ENCODE results near the gene PI4KB. TPM values are rescaled to one million over a fixed set of nuclear protein-coding genes. Genes with fewer than 3 reads are reported as not detected.
A peak's percentile ranks its signal among the peaks of the same experiment; 100 is the strongest.

The PI4KB gene
- total and polyA plus RNA-seq, 2 of the 13 experiments (the other 11 are each of a cell fraction or from before 2014, with no cell fraction given): 19.5 to 29.3 TPM

DNA sequence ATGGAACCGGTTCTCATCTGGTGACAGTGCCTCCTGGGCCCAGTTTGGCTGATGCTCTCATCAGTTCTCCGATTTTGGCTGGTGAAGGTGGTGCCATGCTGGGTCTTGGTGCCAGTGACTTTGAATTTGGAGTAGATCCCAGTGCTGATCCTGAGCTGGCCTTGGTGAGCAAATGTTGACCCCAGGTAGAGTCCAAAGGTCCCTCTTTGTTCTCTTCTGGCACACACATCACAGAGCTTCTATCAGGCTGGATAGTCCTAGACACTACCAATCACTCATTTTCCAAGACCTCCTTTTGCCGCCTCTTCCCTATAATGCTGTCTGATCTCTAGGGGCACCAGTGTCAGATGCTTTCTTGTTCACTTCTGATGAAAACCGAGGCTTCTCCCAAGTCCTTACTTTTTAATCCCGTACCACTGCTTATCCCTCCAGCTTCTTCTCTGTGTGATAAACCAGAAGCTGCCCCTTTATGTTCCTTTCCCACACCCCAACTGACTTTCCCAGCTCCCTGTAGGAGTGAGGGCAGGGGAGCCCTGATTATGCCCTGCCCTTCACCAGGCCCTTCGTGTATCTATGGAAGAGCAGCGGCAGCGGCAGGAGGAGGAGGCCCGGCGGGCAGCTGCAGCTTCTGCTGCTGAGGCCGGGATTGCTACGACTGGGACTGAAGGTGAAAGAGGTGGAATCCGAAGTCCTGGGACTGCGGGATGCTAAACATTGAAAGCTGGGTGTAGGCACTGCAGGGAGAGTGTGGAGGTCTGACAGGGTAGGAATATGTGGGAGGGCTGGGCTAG lies 61.6 kb downstream of the PI4KB start (continued):
- TF ChIP-seq, protein P1, sequence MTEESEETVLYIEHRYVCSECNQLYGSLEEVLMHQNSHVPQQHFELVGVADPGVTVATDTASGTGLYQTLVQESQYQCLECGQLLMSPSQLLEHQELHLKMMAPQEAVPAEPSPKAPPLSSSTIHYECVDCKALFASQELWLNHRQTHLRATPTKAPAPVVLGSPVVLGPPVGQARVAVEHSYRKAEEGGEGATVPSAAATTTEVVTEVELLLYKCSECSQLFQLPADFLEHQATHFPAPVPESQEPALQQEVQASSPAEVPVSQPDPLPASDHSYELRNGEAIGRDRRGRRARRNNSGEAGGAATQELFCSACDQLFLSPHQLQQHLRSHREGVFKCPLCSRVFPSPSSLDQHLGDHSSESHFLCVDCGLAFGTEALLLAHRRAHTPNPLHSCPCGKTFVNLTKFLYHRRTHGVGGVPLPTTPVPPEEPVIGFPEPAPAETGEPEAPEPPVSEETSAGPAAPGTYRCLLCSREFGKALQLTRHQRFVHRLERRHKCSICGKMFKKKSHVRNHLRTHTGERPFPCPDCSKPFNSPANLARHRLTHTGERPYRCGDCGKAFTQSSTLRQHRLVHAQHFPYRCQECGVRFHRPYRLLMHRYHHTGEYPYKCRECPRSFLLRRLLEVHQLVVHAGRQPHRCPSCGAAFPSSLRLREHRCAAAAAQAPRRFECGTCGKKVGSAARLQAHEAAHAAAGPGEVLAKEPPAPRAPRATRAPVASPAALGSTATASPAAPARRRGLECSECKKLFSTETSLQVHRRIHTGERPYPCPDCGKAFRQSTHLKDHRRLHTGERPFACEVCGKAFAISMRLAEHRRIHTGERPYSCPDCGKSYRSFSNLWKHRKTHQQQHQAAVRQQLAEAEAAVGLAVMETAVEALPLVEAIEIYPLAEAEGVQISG (CRISPR knock-in tag; IDR thresholded peaks at IDR 0.05): no peak; the same call in 1 of the 2 replicates
- TF ChIP-seq IRF9 (CRISPR knock-in tag; IDR thresholded peaks at IDR 0.05; ENCODE audit: borderline replicate concordance) (no peak), ZNF207 (IDR thresholded peaks at IDR 0.05; ENCODE audit: borderline replicate concordance) (no peak), ZNF816 (CRISPR knock-in tag; IDR thresholded peaks at IDR 0.05; ENCODE audit: borderline replicate concordance) (no peak), KLF6 (CRISPR knock-in tag; IDR thresholded peaks at IDR 0.05) (no peak), ZNF576 (CRISPR knock-in tag; IDR thresholded peaks at IDR 0.05) (no peak), RXRA (CRISPR knock-in tag; IDR thresholded peaks at IDR 0.05) (peak; percentile 43; the same call in 1 of the 2 replicates), DMAP1 (CRISPR knock-in tag; IDR thresholded peaks at IDR 0.05) (no peak), U2AF1 (optimal IDR thresholded peaks at IDR 0.05; ENCODE audit: low read depth, low read length) (no peak), MLXIP (CRISPR knock-in tag; IDR thresholded peaks at IDR 0.05; ENCODE audit: borderline replicate concordance) (no peak), ZNF501 (CRISPR knock-in tag; IDR thresholded peaks at IDR 0.05) (0 out of 2 replicates have a peak, but pooled peaks have one; percentile 29), THAP11 (CRISPR knock-in tag; IDR thresholded peaks at IDR 0.05) (no peak), SP140L (CRISPR knock-in tag; IDR thresholded peaks at IDR 0.05; ENCODE audit: borderline replicate concordance) (no peak), TEAD3 (CRISPR knock-in tag; optimal IDR thresholded peaks at IDR 0.05; ENCODE audit: borderline replicate concordance) (peak; percentile 8), CHD4 (IDR thresholded peaks at IDR 0.05; ENCODE audit: borderline replicate concordance, low read length) (no peak)
- TF ChIP-seq, protein P2, sequence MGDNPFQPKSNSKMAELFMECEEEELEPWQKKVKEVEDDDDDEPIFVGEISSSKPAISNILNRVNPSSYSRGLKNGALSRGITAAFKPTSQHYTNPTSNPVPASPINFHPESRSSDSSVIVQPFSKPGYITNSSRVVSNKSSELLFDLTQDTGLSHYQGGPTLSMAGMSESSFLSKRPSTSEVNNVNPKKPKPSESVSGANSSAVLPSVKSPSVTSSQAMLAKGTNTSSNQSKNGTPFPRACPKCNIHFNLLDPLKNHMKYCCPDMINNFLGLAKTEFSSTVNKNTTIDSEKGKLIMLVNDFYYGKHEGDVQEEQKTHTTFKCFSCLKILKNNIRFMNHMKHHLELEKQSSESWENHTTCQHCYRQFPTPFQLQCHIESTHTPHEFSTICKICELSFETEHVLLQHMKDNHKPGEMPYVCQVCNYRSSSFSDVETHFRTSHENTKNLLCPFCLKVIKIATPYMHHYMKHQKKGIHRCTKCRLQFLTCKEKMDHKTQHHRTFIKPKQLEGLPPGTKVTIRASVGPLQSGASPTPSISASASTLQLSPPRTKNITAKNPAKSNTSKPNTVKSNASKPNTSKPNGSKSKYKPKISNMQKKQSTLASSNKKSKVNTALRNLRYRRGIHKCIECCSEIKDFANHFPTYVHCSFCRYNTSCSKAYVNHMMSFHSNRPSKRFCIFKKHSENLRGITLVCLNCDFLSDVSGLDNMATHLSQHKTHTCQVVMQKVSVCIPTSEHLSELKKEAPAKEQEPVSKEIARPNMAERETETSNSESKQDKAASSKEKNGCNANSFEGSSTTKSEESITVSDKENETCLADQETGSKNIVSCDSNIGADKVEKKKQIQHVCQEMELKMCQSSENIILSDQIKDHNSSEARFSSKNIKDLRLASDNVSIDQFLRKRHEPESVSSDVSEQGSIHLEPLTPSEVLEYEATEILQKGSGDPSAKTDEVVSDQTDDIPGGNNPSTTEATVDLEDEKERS (CRISPR knock-in tag; IDR thresholded peaks at IDR 0.05): no peak
- TF ChIP-seq, protein P3, sequence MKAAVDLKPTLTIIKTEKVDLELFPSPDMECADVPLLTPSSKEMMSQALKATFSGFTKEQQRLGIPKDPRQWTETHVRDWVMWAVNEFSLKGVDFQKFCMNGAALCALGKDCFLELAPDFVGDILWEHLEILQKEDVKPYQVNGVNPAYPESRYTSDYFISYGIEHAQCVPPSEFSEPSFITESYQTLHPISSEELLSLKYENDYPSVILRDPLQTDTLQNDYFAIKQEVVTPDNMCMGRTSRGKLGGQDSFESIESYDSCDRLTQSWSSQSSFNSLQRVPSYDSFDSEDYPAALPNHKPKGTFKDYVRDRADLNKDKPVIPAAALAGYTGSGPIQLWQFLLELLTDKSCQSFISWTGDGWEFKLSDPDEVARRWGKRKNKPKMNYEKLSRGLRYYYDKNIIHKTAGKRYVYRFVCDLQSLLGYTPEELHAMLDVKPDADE (CRISPR knock-in tag; IDR thresholded peaks at IDR 0.05): no peak

Measured in HepG2 (cell line).